Peyer's patch (tissue), 4 donors: ENCODE results near the gene CNR2. TPM values are rescaled to one million over a fixed set of nuclear protein-coding genes. Genes with fewer than 3 reads are reported as not detected.
"Not testable (repeated sequence)": the region's sequence is repeated elsewhere in the genome, so short reads cannot be mapped to it uniquely, and the experiment has no call there.

Experiments
- DNase-seq, 3 donors: peaks; one replicate each; pipeline ENCODE4 v3.0.0-alpha.2; 2017 to 2019
- H3K27ac ChIP-seq, 4 donors: fragments of 200-600 bp; sonication (generic); one replicate each; pipeline ENCODE4 v1.5.1; 2016 to 2019
- H3K27me3 ChIP-seq, 2 donors: fragments of 200-600 bp; sonication (generic); one replicate each; pipeline ENCODE4 v1.5.1; 2019
- H3K36me3 ChIP-seq, 3 donors: fragments of 200-600 bp; sonication (generic); one replicate each; pipeline ENCODE4 v1.5.1; 2016 to 2019
- H3K4me1 ChIP-seq, 4 donors: fragments of 200-600 bp; sonication (generic); one replicate each; pipeline ENCODE4 v1.5.1; 2016 to 2019
- H3K4me3 ChIP-seq, 4 donors: fragments of 200-600 bp; sonication (generic); 1 replicate in 3 of 4; 2 replicates in 1 of 4; pipeline ENCODE4 v1.5.1; 2016 to 2019; ENCODE audit warnings: mild to moderate bottlenecking in 1 of 4
- H3K9me3 ChIP-seq, 4 donors: fragments of 200-600 bp; sonication (generic); one replicate each; pipeline ENCODE4 v1.5.1; 2016 to 2019; ENCODE audit warnings: mild to moderate bottlenecking in 1 of 4
- CTCF ChIP-seq, 6 experiments: fragments of 450-650 bp in 4 of 6; fragments of 200-600 bp in 2 of 6; sonication (generic) in 1 of 6; IDR thresholded peaks; one replicate each; pipeline ENCODE4 v1.5.1; 2017 to 2019; ENCODE audit warnings: antibody characterized with exemption in 6 of 6, mild to moderate bottlenecking in 3 of 6, moderate library complexity in 1 of 6
- POLR2A ChIP-seq, 2 donors: fragments of 450-650 bp; IDR thresholded peaks; one replicate each; pipeline ENCODE4 v1.5.1; 2017; ENCODE audit warnings: antibody characterized with exemption in 2 of 2, mild to moderate bottlenecking in 2 of 2, moderate library complexity in 2 of 2
- total RNA-seq, 4 donors: library from RNA; depleted of rRNA; stranded (reverse); fragments of >200 nt; gene quantifications; one replicate each; pipeline ENCODE4 v1.1.0, GENCODE V29; 2016

The CNR2 gene
- total RNA-seq, 4 donors from 2014 or later, result 0.54 to 13.2 (median 0.66) TPM; not detected in 1

- Histone ChIP-seq H3K9me3 (no peaks in the 10 kb centered on the region), H3K36me3 (no peaks in the 10 kb centered on the region), H3K27me3 (peaks cover 0 to 7% of the 10 kb centered on the region in 2 donors), H3K4me1 (peaks cover 0 to 3% (median 0%) of the 10 kb centered on the region in 4 donors), H3K4me3 (no peak overlapping the region), H3K27ac (no peak overlapping the region)
- no peak for TF ChIP-seq CTCF (IDR thresholded peaks at IDR 0.05)
- TF ChIP-seq POLR2A (IDR thresholded peaks at IDR 0.05), result no peak
- DNase-seq, result no peak
These were observed 7.6 kb downstream of the CNR2 start for GRCh38 chr1:23905461-23906025.

GRCh38 chr1:23904748-23905357 is 8.3 kb downstream of the CNR2 start:
- TF ChIP-seq POLR2A (IDR thresholded peaks at IDR 0.05), result no peak
- TF ChIP-seq CTCF (IDR thresholded peaks at IDR 0.05), result no peak
- H3K4me3 ChIP-seq, result no peak overlapping the region
- no peaks in the 10 kb centered on the region for H3K9me3 ChIP-seq
- H3K36me3 ChIP-seq, result no peaks in the 10 kb centered on the region
- DNase-seq, result no peak
- peaks cover 0 to 7% of the 10 kb centered on the region in 2 donors for H3K27me3 ChIP-seq
- H3K27ac ChIP-seq, result no peak overlapping the region
- peaks cover 0 to 3% (median 0%) of the 10 kb centered on the region in 4 donors for H3K4me1 ChIP-seq

- H3K9me3 ChIP-seq, result no peaks in the 10 kb centered on the region
- TF ChIP-seq CTCF (IDR thresholded peaks at IDR 0.05), result no peak
- no peak for TF ChIP-seq POLR2A (IDR thresholded peaks at IDR 0.05)
These were observed 9.4 kb downstream of the CNR2 start for GRCh38 chr1:23903754-23904153.

GRCh38 chr1:23902321-23903278 is 10.6 kb downstream of the CNR2 start:
- peak overlapping the region in 3 of 4 donors; percentile 29 to 49 (median 45) for H3K4me3 ChIP-seq
- H3K27me3 ChIP-seq, result peaks cover 0 to 7% of the 10 kb centered on the region in 2 donors
- no peaks in the 10 kb centered on the region for H3K36me3 ChIP-seq
- H3K27ac ChIP-seq, result peak overlapping the region in 1 of 4 donors; percentile 31
- DNase-seq, result no peak
- no peak for TF ChIP-seq POLR2A (IDR thresholded peaks at IDR 0.05)
- TF ChIP-seq CTCF (IDR thresholded peaks at IDR 0.05), result no peak
- no peaks in the 10 kb centered on the region for H3K9me3 ChIP-seq
- H3K4me1 ChIP-seq, result peaks cover 0 to 3% (median 0%) of the 10 kb centered on the region in 4 donors

More at GRCh38 chr1:23903754-23904153, 9.4 kb downstream of the CNR2 start:
- DNase-seq, result no peak
- no peak overlapping the region for H3K4me3 ChIP-seq
- H3K27ac ChIP-seq, result no peak overlapping the region
- H3K36me3 ChIP-seq, result no peaks in the 10 kb centered on the region
- H3K27me3 ChIP-seq, result peaks cover 0 to 7% of the 10 kb centered on the region in 2 donors
- peaks cover 0 to 3% (median 0%) of the 10 kb centered on the region in 4 donors for H3K4me1 ChIP-seq

GRCh38 chr1:23900017-23900416 is 13.1 kb downstream of the CNR2 start:
- H3K27ac ChIP-seq, result not testable (repeated sequence)

More at GRCh38 chr1:23900017-23900416, 13.1 kb downstream of the CNR2 start:
- not testable (repeated sequence) for H3K9me3 ChIP-seq, H3K4me1 ChIP-seq, H3K4me3 ChIP-seq, H3K36me3 ChIP-seq, H3K27me3 ChIP-seq, DNase-seq
